Measurements from ENCODE around the gene ARHGEF7.

GRCh38 chr13:111175372-111175771 is 60.3 kb downstream of the ARHGEF7 start:
- TF ChIP-seq POLR2AphosphoS5 (IDR thresholded peaks at IDR 0.05; ENCODE audit: low read depth, low read length) (no peak), POLR2A (IDR thresholded peaks at IDR 0.05; ENCODE audit: low read depth, low read length) (no peak)
